Measurements from ENCODE around the gene ZBTB16. TPM values are rescaled to one million over a fixed set of nuclear protein-coding genes. Genes with fewer than 3 reads are reported as not detected.

Gene ZBTB16
- total RNA-seq, 1 experiment from 2014 or later, result 0.44 TPM

GRCh38 chr11:114124601-114125144 is 65.2 kb downstream of the ZBTB16 start:
- Histone ChIP-seq H3K79me2 (ENCODE audit: low read depth) (no peaks in the 10 kb centered on the region), H3K27me3 (ENCODE audit: insufficient read depth, low read depth) (peaks cover 99% of the 10 kb centered on the region), H3K27ac (no peak overlapping the region), H3K9me2 (ENCODE audit: insufficient read depth) (no peaks in the 10 kb centered on the region), H2AFZ (no peak overlapping the region), H3K4me3 (no peak overlapping the region), H4K20me1 (ENCODE audit: insufficient read depth) (no peaks in the 10 kb centered on the region), H3K4me2 (no peak overlapping the region), H3K9me3 (ENCODE audit: insufficient read depth, low read depth) (no peaks in the 10 kb centered on the region), H3K4me1 (replicated peaks; ENCODE audit: insufficient read depth) (no peaks in the 10 kb centered on the region), H3K36me3 (ENCODE audit: low read depth) (no peaks in the 10 kb centered on the region), H3F3A (ENCODE audit: insufficient read depth, low read depth) (no peaks in the 10 kb centered on the region)
- BruUV-seq (replicated peaks), result no TSS peak
- TF ChIP-seq, protein P1, sequence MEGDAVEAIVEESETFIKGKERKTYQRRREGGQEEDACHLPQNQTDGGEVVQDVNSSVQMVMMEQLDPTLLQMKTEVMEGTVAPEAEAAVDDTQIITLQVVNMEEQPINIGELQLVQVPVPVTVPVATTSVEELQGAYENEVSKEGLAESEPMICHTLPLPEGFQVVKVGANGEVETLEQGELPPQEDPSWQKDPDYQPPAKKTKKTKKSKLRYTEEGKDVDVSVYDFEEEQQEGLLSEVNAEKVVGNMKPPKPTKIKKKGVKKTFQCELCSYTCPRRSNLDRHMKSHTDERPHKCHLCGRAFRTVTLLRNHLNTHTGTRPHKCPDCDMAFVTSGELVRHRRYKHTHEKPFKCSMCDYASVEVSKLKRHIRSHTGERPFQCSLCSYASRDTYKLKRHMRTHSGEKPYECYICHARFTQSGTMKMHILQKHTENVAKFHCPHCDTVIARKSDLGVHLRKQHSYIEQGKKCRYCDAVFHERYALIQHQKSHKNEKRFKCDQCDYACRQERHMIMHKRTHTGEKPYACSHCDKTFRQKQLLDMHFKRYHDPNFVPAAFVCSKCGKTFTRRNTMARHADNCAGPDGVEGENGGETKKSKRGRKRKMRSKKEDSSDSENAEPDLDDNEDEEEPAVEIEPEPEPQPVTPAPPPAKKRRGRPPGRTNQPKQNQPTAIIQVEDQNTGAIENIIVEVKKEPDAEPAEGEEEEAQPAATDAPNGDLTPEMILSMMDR (conservative IDR thresholded peaks at IDR 0.05), result no peak
- no peak for TF ChIP-seq EZH2 (IDR thresholded peaks at IDR 0.05; ENCODE audit: low read depth)
- ChIA-PET POLR2A (ENCODE audit: unreplicated experiment) (no interaction called here), CTCF (no interaction called here)
- intact Hi-C loops (cut with micrococcal nuclease; ENCODE audit: unreplicated experiment), result no loop called here
- DNase-seq, result no peak

DNA sequence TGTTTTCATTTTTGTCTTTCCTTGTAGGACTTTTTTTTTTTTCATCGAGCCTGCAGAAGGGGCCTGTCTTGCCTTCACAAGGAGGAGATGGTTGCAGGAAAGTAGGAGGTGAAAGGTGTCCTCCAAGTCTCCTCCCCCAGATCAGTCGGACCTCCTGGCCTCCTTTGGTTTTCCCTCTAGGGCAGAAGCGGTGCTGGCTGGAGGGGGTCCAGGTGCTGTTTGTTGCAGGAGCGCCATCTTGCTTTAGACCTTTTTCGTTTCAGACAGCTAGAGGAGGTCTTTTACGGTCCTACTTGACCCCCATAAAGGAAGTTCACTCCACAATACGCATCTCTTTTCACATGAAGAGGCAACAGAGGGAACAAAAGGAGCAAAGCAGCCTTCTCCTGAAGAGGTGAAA is 66.0 kb downstream of the ZBTB16 start:
- no peaks in the 10 kb centered on the region for H3F3A ChIP-seq (ENCODE audit: insufficient read depth, low read depth)
- TF ChIP-seq, protein P1 (conservative IDR thresholded peaks at IDR 0.05), result no peak
- TF ChIP-seq EZH2 (IDR thresholded peaks at IDR 0.05; ENCODE audit: low read depth), result no peak
- H3K36me3 ChIP-seq (ENCODE audit: low read depth), result no peaks in the 10 kb centered on the region
- POLR2A ChIA-PET (ENCODE audit: unreplicated experiment), result no interaction called here
- H4K20me1 ChIP-seq (ENCODE audit: insufficient read depth), result no peaks in the 10 kb centered on the region
- no peak overlapping the region for H3K4me2 ChIP-seq
- BruUV-seq (replicated peaks), result no TSS peak
- intact Hi-C loops (cut with micrococcal nuclease; ENCODE audit: unreplicated experiment), result no loop called here
- H3K27ac ChIP-seq, result no peak overlapping the region
- no peak for DNase-seq
- no peak overlapping the region for H2AFZ ChIP-seq
- peaks cover 99% of the 10 kb centered on the region for H3K27me3 ChIP-seq (ENCODE audit: insufficient read depth, low read depth)
- no peaks in the 10 kb centered on the region for H3K79me2 ChIP-seq (ENCODE audit: low read depth)
- H3K4me1 ChIP-seq (replicated peaks; ENCODE audit: insufficient read depth), result no peaks in the 10 kb centered on the region
- H3K4me3 ChIP-seq, result no peak overlapping the region
- CTCF ChIA-PET, result no interaction called here
- no peaks in the 10 kb centered on the region for H3K9me3 ChIP-seq (ENCODE audit: insufficient read depth, low read depth)
- no peaks in the 10 kb centered on the region for H3K9me2 ChIP-seq (ENCODE audit: insufficient read depth)

- Histone ChIP-seq H3K27me3 (ENCODE audit: insufficient read depth, low read depth) (peaks cover 99% of the 10 kb centered on the region), H3K4me3 (no peak overlapping the region), H3F3A (ENCODE audit: insufficient read depth, low read depth) (no peaks in the 10 kb centered on the region), H4K20me1 (ENCODE audit: insufficient read depth) (no peaks in the 10 kb centered on the region), H3K27ac (no peak overlapping the region), H3K36me3 (ENCODE audit: low read depth) (no peaks in the 10 kb centered on the region), H3K9me3 (ENCODE audit: insufficient read depth, low read depth) (no peaks in the 10 kb centered on the region), H3K79me2 (ENCODE audit: low read depth) (no peaks in the 10 kb centered on the region), H3K9me2 (ENCODE audit: insufficient read depth) (no peaks in the 10 kb centered on the region), H2AFZ (no peak overlapping the region), H3K4me1 (replicated peaks; ENCODE audit: insufficient read depth) (no peaks in the 10 kb centered on the region), H3K4me2 (no peak overlapping the region)
- ChIA-PET POLR2A (ENCODE audit: unreplicated experiment) (no interaction called here), CTCF (no interaction called here)
- DNase-seq, result no peak
- intact Hi-C loops (cut with micrococcal nuclease; ENCODE audit: unreplicated experiment), result no loop called here
- no TSS peak for BruUV-seq (replicated peaks)
- no peak for TF ChIP-seq EZH2 (IDR thresholded peaks at IDR 0.05; ENCODE audit: low read depth)
- TF ChIP-seq, protein P1 (conservative IDR thresholded peaks at IDR 0.05), result no peak
These were observed 66.4 kb downstream of the ZBTB16 start for GRCh38 chr11:114125959-114126358.
